Suppressor macrophage treated with lipopolysaccharide for 1 hour (primary cell): ENCODE results near the gene SS18L1.
A peak's percentile ranks its signal among the peaks of the same experiment; 100 is the strongest.
"Not testable (repeated sequence)": the region's sequence is repeated elsewhere in the genome, so short reads cannot be mapped to it uniquely, and the experiment has no call there.

Experiments used
- DNase-seq, 3 donors: peaks; one replicate each; pipeline ENCODE4 v3.0.0-alpha.2; 2020 to 2022

The SS18L1 gene

GRCh38 chr20:62143081-62143956, at the start of gene SS18L1, which contains the start of gene PSMA7:
TSS of gene SS18L1 (plus strand) at chr20:62143769. CDS start at chr20:62143821, 52 bp downstream.
TSS of gene PSMA7 (minus strand) at chr20:62143394. CDS start at chr20:62143303, 91 bp downstream.
- peak; percentile 92 to 98 (median 97) for DNase-seq

DNA sequence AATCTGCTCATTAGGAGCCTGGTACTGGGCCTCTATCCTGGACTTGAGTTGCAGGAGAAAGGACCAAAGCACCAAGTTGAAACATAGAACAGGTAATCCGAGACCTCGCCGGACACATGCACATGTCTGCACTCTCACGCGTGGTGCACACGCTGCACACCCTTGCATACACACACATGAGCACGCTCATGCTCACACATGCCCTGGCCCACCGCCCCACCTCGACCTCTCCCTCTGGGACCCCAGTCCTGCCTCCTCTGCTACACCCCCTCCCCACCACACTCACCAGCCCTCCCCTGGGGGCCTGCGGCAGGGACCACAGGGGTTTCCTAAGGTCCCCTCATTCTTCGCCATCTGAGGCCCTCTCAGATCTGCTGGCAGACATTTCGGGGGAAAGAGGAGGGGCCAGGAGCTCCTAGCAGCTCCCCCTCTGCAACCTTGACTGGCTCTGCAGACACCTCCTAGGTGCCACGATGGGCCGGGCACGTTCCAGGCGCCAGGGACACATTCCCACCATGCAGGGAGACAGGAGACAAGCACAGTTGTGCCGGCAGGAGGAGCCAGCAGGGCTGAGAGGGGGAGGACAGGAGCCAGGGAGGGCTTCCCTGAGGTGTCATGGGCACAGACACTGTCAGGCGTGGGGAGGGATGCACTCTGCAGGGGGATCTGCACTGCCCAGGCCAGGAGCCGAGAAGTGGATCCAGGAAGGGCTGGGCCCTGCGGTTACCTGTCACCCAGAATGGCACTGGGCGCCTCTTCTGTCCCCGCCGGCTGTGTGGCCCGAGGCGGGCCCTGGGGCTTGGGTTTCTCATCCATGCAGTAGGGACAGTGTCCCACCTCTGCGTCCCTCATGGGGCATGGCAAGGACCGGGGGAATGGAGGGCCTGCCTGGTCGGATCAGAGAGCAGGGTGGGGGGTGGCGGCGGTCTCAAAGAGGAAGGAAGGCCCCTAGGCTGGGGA, 46.9 kb upstream of the SS18L1 start:
- no peak for DNase-seq

DNA sequence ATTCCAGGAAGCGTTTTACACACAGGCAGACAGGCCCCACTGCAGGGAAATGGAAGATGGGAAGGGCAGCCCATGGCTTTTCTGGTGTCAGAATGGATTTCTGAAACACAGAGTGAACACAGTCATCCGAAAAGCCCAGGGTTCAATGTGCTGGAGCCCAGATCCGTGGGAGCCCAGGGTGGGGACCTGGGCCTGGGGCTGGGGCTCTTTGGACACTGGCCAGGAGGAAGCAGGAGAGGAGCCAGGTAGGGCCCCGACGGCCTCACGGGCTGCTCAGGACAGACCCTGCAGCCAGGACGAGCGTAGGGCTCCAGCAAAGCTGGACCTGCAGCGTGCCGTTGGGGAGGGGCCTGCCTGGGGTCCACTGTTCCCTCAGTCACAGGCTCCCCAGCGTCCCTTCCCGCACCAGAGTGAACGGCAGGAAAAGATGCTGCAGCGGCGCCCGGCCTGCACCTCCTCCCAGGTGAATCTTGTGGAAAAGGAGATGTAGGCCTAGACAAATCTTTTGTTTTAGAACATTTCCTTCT, 45.6 kb upstream of the SS18L1 start:
- DNase-seq: no peak

DNA sequence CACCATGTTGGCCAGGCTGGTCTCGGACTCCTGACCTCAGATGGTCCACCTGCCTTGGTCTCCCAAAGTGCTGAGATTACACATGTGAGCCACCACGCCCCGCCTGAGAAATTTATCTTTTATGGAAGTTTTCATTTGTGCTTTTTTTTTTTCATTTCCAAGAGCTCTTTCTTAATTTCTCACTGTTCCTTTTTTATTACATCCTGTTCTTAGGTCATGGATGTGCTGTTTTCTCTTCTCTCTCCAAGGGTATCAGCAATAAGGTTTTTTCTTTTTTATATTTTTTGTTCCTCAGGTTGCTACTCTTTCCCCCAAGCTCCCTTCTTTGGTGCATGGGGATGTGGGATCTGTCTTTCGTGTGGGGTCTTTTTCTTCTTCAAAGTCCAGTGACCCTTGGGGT, 42.5 kb upstream of the SS18L1 start:
- DNase-seq: no peak

DNA sequence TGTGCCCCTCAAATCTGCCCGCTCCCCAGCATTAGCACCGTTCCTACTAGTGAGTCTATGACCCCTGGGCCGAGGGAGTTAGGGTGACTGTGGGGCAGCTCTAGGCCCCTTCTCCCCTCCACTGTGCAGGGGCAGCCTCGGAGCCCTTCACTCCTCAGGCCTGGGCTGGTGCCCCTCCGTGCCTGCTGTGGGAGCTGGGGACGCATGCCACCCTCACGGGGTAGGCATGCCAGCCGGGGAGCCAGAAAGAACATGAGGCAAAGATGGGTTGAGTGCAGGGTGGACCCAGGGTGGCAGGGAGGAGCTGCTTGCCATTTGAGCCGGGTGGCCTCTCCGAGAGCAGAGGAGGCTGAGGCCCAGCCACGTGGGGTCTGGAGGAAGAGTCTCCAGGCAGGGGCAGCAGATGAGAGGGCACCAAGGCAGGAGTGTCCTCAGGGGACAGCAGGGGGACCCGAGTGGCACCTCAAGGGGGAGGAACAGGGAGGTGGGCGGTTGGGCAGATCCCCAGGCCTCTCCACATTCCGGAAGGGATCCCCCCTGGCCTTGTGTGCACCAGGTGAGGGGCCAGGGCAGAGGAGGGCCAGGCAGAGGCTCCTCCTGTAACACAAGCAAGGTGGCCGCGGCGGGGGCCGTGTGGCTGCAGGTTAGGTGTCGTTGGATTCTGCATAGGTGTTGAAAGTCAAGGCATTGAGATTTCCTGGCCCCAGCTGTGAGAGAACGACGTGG, 39.9 kb upstream of the SS18L1 start:
- no peak for DNase-seq

DNA sequence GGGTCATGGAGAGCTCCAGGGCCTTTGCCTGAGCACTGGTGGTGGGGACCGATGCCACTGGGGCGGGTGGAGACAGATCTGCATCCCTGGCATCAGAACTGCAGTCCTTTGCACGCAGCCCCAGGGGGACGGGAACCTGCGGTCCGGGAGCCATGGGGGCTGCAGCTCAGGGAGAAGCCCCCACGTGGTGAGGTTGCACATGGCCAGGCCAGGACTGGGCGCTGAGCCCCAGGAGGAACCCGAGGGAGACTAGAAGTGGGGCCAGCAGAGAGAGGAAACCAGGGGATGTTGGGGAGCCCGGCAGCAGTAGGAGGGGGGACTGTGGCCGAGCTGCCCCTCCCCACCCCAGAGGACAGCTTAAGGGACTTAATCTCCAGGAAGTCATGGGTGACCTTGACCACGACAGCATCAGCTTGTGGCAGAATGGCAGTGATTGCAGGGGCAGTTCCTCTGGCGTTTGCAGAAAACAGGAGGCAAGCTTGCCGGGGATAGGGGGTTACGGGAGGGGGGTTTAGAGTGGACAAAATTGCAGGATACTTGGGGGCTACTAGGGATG, 39.3 kb upstream of the SS18L1 start:
- no peak for DNase-seq

GRCh38 chr20:62104791-62105345, 38.7 kb upstream of the SS18L1 start:
- no peak for DNase-seq

DNA sequence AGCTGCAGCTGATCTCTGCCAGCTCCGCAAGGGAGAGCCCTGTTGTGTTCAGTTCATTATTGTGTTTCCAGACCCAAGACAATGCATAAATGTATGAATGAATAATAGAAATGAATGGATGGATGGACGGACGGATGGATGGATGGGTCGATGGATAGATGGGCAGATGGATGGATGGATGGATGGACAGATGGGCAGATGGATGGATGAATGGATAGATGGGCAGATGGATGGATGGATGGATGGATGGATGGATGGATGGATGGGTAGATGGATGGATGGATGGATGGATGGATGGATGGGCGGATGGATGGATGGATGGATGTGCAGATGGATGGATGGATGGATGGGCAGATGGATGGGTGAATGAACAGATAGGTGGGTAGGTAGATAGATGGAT, 38.0 kb upstream of the SS18L1 start:
- no peak for DNase-seq

DNA sequence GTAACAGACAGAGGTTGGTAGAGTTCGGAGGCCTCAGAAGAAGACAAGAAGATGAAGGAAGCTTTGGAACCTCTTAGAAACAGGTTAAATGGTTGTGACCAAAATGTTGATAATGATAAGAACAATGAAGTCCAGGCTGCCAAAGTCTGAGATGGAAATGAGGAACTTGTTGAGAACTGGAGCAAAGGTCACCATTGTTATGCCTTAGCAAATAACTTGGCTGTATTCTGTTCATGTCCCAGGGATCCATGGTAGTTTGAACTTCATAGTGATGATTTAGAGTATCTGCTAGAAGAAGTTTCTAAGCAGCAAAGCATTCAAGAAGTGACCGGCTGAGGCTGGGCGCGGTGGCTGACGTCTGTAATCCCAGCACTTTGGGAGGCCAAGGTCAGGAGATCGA, 32.4 kb upstream of the SS18L1 start:
- DNase-seq: no peak

DNA sequence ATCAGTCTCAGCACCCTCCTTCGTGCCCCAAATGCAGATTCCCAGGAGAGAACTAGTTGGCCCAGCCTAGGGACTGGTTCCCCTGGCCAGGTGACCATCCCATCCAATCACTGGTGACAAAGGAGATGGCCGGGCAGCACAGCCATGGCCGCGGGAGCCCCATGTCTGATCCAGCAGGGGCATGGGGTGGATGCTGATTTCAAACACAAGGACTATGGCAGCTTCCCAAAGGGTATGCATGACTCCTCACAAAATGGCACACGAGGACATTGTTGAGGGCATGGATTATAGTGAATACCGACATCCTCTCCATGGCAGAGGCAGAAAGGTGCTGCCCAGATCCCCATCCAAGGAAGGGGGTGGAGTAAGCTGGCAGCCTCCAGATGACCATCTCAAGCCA, 31.2 kb upstream of the SS18L1 start:
- no peak for DNase-seq

- DNase-seq: no peak
Observed at GRCh38 chr20:62114894-62115293, 28.7 kb upstream of the SS18L1 start.

DNA sequence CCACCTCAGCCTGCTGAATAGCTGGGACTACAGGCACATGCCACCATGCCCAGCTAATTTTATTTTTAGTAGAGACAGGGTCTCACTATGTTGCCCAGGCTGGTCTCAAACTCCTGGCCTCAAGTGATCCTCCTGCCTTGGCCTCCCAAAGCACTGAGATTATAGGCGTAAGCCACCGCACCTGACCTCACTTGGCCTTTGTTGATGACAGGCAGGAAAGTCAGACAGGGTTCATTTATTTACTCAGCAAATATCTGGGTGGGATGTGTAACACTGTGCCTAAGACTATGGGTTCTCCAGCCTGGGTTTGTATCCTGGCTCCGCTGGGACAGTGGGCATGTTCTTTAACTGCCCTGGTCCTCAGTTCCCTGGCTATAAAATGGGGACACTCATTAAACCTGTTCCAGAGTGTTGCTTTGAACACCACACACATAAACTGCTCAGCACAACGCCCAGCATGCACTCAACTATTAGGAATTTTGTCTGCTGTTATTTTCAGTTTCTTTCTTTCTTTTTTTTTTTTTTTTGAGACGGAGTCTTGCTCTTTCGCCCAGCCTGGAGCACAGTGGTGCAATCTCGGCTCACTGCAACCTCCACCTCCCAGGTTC, 27.7 kb upstream of the SS18L1 start:
- not testable (repeated sequence) for DNase-seq

- no peak for DNase-seq
Observed at GRCh38 chr20:62116558-62117361, 26.8 kb upstream of the SS18L1 start.

GRCh38 chr20:62117362-62117646, 26.3 kb upstream of the SS18L1 start:
- no peak for DNase-seq

DNA sequence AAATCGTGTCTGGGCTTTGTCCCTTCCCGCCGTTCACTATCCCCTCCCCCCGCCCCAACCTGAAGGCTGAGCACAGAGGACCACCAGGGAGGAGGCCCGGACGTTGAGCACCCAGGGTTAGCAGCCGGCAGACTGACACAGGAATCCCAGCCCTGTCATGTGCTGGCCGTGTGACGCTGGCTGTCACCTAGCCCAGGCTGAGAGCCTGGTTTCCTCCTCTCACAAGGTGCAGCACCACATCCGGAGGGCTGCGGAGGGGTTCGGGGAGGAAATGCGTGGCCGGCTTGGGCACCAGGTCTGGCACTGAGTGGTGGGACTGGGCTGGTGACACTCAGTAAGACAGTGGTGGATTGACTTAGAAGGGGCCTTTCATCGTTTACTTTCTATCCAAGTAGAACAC, 25.9 kb upstream of the SS18L1 start:
- no peak for DNase-seq

GRCh38 chr20:62118113-62119043, 25.2 kb upstream of the SS18L1 start:
- no peak for DNase-seq

- no peak for DNase-seq
Observed at GRCh38 chr20:62119115-62119514, 24.5 kb upstream of the SS18L1 start.

DNA sequence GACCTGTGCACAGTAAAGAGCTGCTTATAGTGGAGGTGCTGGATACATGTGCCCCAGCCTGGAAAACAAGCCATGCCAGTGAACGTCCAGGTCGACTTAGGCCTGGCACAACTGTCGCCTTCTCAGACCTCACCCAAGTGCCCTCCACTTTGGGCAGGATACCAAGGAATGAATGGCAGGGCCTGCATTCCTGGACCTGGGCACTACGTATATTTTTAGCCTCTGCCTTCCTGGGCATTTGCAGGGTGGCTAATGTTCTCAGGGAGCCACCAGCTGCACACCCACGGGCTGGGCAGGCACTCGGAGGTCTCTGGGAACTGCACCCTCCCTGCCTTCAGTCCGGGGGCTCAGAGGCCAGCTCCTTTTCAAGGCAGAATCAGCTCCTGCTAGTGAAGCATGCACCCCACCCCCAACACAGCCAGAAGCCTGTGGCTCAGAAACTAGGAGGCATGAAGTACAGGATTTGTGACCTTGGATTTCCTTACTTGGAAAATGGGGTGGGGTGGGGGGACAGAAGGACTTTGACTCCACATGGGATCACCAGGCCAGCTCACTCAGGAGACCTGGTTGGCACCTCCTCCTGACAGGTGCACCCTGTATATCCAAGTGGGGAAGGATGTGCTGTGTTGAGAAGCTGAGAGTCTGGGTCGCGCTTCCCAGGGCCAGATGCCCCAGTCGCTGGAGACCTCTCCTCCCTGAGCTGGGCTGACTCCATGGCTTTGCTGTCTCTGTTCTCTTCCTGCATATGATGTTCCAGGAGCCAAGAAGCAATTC, 23.8 kb upstream of the SS18L1 start:
- DNase-seq: no peak

DNA sequence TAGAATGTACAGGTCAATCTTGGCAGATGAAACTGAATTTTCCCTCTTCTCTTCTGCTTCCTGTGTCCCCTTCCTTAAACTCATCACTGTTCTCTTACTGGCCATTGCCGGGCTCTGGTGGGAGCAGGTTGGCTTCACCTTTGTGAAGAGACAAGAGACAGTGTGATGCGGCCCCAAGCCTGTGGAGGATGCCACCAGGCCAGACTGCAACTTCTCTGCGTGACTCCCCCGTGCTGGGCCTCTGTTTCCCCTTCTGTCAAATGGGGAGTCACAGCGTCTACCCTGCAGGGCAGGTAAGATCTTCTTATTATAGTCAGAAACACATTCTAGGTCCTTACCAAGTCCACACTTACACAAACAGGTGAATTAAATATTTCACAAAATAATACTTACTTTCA, 23.2 kb upstream of the SS18L1 start:
- DNase-seq: no peak
